Stomach (tissue), 4 donors: ENCODE measurements around the gene TMX3.

Experiments used
- CTCF ChIP-seq, 7 experiments: fragments of 450-650 bp in 4 of 7; fragments of 200-600 bp in 3 of 7; sonication (generic) in 3 of 7; IDR thresholded peaks; one replicate each; pipeline ENCODE4 v1.5.1; 2016 to 2019; ENCODE audit warnings: antibody characterized with exemption in 7 of 7, control low read depth in 2 of 7, mild to moderate bottlenecking in 1 of 7
- POLR2A ChIP-seq, 4 donors: fragments of 450-650 bp; IDR thresholded peaks; one replicate each; pipeline ENCODE4 v1.6.1; 2016; ENCODE audit warnings: antibody characterized with exemption in 4 of 4, control low read depth in 2 of 4, mild to moderate bottlenecking in 1 of 4, moderate library complexity in 1 of 4

- TF ChIP-seq CTCF (IDR thresholded peaks at IDR 0.05) (no peak), POLR2A (IDR thresholded peaks at IDR 0.05) (no peak)
Observed at GRCh38 chr18:68724021-68724420, 9.1 kb upstream of the TMX3 start.
